Chondrocyte (in vitro differentiated cells): Measurements from ENCODE around the gene DAB2. TPM values are rescaled to one million over a fixed set of nuclear protein-coding genes. Genes with fewer than 3 reads are reported as not detected.
A peak's percentile ranks its signal among the peaks of the same experiment; 100 is the strongest.

Experiments used
- DNase-seq: peaks from one replicate; pipeline ENCODE4 v3.0.0; 2021; ENCODE audit warnings: mixed read lengths, low spot score
- H3K27ac Mint-ChIP-seq: one replicate; pipeline ENCODE4 v1.8.0; 2021; ENCODE audit warnings: mild to moderate bottlenecking, moderate library complexity, mixed read lengths; ENCODE audit not compliant: unreplicated experiment
- H3K27me3 Mint-ChIP-seq: 2 replicates; pipeline ENCODE4 v1.8.0; 2021; ENCODE audit warnings: low read depth, mixed read lengths
- H3K36me3 Mint-ChIP-seq: 2 replicates; pipeline ENCODE4 v1.8.0; 2021; ENCODE audit warnings: low read depth, mixed read lengths
- H3K4me1 Mint-ChIP-seq: 2 replicates; pipeline ENCODE4 v1.8.0; 2021; ENCODE audit warnings: low read depth, mild to moderate bottlenecking, mixed read lengths
- H3K4me3 Mint-ChIP-seq: one replicate; pipeline ENCODE4 v1.8.0; 2021; ENCODE audit warnings: mild to moderate bottlenecking, moderate library complexity, mixed read lengths; ENCODE audit not compliant: unreplicated experiment
- H3K9me3 Mint-ChIP-seq: 2 replicates; pipeline ENCODE4 v1.8.0; 2021; ENCODE audit warnings: low read depth, mixed read lengths
- CTCF ChIP-seq: fragments of 200-600 bp; sonication (generic); IDR thresholded peaks from 2 replicates; pipeline ENCODE4 v1.5.0; 2021; ENCODE audit warnings: antibody characterized with exemption, mild to moderate bottlenecking, moderate library complexity
- total RNA-seq: library from RNA; stranded (reverse); gene quantifications from 3 replicates; pipeline ENCODE4 v1.2.1, GENCODE V29; 2021

DAB2 gene
- total RNA-seq, 1 donor from 2014 or later, result 82.7 TPM

- H3K9me3 Mint-ChIP-seq, result no peaks in the 10 kb centered on the region
- H3K36me3 Mint-ChIP-seq, result peaks cover 7% of the 10 kb centered on the region
- DNase-seq, result no peak
- H3K27ac Mint-ChIP-seq, result peak overlapping the region; percentile 98
- no peak overlapping the region for H3K4me3 Mint-ChIP-seq
- TF ChIP-seq CTCF, result no peak
- peaks cover 65% of the 10 kb centered on the region for H3K4me1 Mint-ChIP-seq
- H3K27me3 Mint-ChIP-seq, result no peaks in the 10 kb centered on the region
Measured at GRCh38 chr5:39400713-39401578, 23.8 kb downstream of the DAB2 start.

GRCh38 chr5:39399135-39400036 lies 25.4 kb downstream of the DAB2 start:
- Mint-ChIP-seq H3K9me3 (no peaks in the 10 kb centered on the region), H3K36me3 (peaks cover 7% of the 10 kb centered on the region), H3K4me1 (peaks cover 73% of the 10 kb centered on the region), H3K27me3 (no peaks in the 10 kb centered on the region), H3K4me3 (peak overlapping the region; percentile 49), H3K27ac (peak overlapping the region; percentile 98)
- no peak for DNase-seq
- no peak for TF ChIP-seq CTCF

GRCh38 chr5:39396843-39397242 lies 27.9 kb downstream of the DAB2 start:
- Mint-ChIP-seq H3K4me1 (peaks cover 69% of the 10 kb centered on the region), H3K4me3 (no peak overlapping the region), H3K9me3 (no peaks in the 10 kb centered on the region), H3K27me3 (no peaks in the 10 kb centered on the region), H3K27ac (peak overlapping the region; percentile 34), H3K36me3 (peaks cover 20% of the 10 kb centered on the region)
- TF ChIP-seq CTCF, result no peak
- DNase-seq, result no peak

GRCh38 chr5:39395521-39395920 lies 29.3 kb downstream of the DAB2 start:
- no peak for DNase-seq
- peaks cover 58% of the 10 kb centered on the region for H3K4me1 Mint-ChIP-seq
- H3K4me3 Mint-ChIP-seq, result no peak overlapping the region
- TF ChIP-seq CTCF, result no peak
- peaks cover 30% of the 10 kb centered on the region for H3K36me3 Mint-ChIP-seq
- no peaks in the 10 kb centered on the region for H3K9me3 Mint-ChIP-seq
- peak overlapping the region; percentile 82 for H3K27ac Mint-ChIP-seq
- no peaks in the 10 kb centered on the region for H3K27me3 Mint-ChIP-seq

- peaks cover 53% of the 10 kb centered on the region for H3K4me1 Mint-ChIP-seq
- H3K36me3 Mint-ChIP-seq, result peaks cover 32% of the 10 kb centered on the region
- H3K9me3 Mint-ChIP-seq, result no peaks in the 10 kb centered on the region
- no peak for DNase-seq
- H3K27me3 Mint-ChIP-seq, result no peaks in the 10 kb centered on the region
- H3K27ac Mint-ChIP-seq, result peak overlapping the region; percentile 82
- no peak overlapping the region for H3K4me3 Mint-ChIP-seq
- no peak for TF ChIP-seq CTCF
Measured at GRCh38 chr5:39394946-39395345, 29.8 kb downstream of the DAB2 start.
